GM23338 (cell line): ENCODE measurements around the gene CASP10. TPM values are rescaled to one million over a fixed set of nuclear protein-coding genes. Genes with fewer than 3 reads are reported as not detected.

Source experiments
- ATAC-seq: fragments of 200-7000 bp; cut with Tn5 transposase; 3 replicates; pipeline ENCODE4 v1.9.1; 2020
- DNase-seq: peaks from one replicate; pipeline ENCODE4 v3.0.0-alpha.2; 2015; ENCODE audit warnings: low spot score
- H2AFZ ChIP-seq: fragments of 200-600 bp; sonication (generic); 2 replicates; pipeline ENCODE4 v1.8.0; 2016; ENCODE audit warnings: antibody characterized with exemption, mild to moderate bottlenecking, moderate library complexity
- H3F3A ChIP-seq: fragments of 200-600 bp; sonication (generic); replicated peaks from 2 replicates; pipeline ENCODE4 v1.8.0; 2017; ENCODE audit warnings: antibody characterized with exemption, mixed run types, low read depth
- H3K27ac ChIP-seq: fragments of 200-600 bp; sonication (generic); 2 replicates; pipeline ENCODE4 v1.6.1; 2016; ENCODE audit warnings: low read depth
- H3K27me3 ChIP-seq: fragments of 200-600 bp; sonication (generic); 2 replicates; pipeline ENCODE4 v1.8.0; 2016; ENCODE audit warnings: mild to moderate bottlenecking, mixed run types, moderate library complexity; ENCODE audit not compliant: insufficient read depth
- H3K36me3 ChIP-seq: fragments of 200-600 bp; sonication (generic); 2 replicates; pipeline ENCODE4 v1.8.0; 2016; ENCODE audit warnings: mild to moderate bottlenecking; ENCODE audit not compliant: insufficient read depth
- H3K4me1 ChIP-seq: fragments of 200-600 bp; sonication (generic); 2 replicates; pipeline ENCODE4 v1.8.0; 2016; ENCODE audit warnings: mild to moderate bottlenecking, moderate library complexity; ENCODE audit not compliant: insufficient read depth
- H3K4me2 ChIP-seq: fragments of 200-600 bp; sonication (generic); 2 replicates; pipeline ENCODE4 v1.7.1; 2017; ENCODE audit warnings: mixed run types
- H3K4me3 ChIP-seq: fragments of 200-600 bp; sonication (generic); 2 replicates; pipeline ENCODE4 v1.6.1; 2016; ENCODE audit warnings: mixed run types
- H3K79me2 ChIP-seq: fragments of 200-600 bp; sonication (generic); replicated peaks from 2 replicates; pipeline ENCODE4 v1.8.0; 2017; ENCODE audit warnings: mild to moderate bottlenecking; ENCODE audit not compliant: insufficient read depth
- H3K9me2 ChIP-seq: fragments of 200-600 bp; sonication (generic); 2 replicates; pipeline ENCODE4 v1.8.0; 2017; ENCODE audit not compliant: insufficient read depth
- H4K20me1 ChIP-seq: fragments of 200-600 bp; sonication (generic); replicated peaks from 2 replicates; pipeline ENCODE4 v1.8.0; 2017; ENCODE audit warnings: mild to moderate bottlenecking; ENCODE audit not compliant: insufficient read depth
- H3K27ac Mint-ChIP-seq: 2 replicates; pipeline ENCODE4 v1.8.0; 2020; ENCODE audit warnings: inconsistent platforms, mild to moderate bottlenecking, moderate library complexity, mixed read lengths
- H3K27me3 Mint-ChIP-seq: 3 replicates; pipeline ENCODE4 v1.8.0; 2022; ENCODE audit warnings: low read depth, mild to moderate bottlenecking, moderate library complexity, mixed read lengths, inconsistent platforms; ENCODE audit not compliant: insufficient read depth, poor library complexity
- H3K36me3 Mint-ChIP-seq: 3 replicates; pipeline ENCODE4 v1.8.0; 2021; ENCODE audit warnings: low read depth, mild to moderate bottlenecking, inconsistent platforms, moderate library complexity, mixed read lengths
- H3K4me1 Mint-ChIP-seq: 3 replicates; pipeline ENCODE4 v1.8.0; 2020; ENCODE audit warnings: mild to moderate bottlenecking, inconsistent platforms, mixed read lengths
- H3K4me3 Mint-ChIP-seq: 3 replicates; pipeline ENCODE4 v1.8.0; 2021; ENCODE audit warnings: moderate library complexity, mild to moderate bottlenecking, inconsistent platforms, mixed read lengths
- H3K9me3 Mint-ChIP-seq: 3 replicates; pipeline ENCODE4 v1.8.0; 2020; ENCODE audit warnings: moderate library complexity, mild to moderate bottlenecking, inconsistent platforms, mixed read lengths
- CREB1 ChIP-seq: fragments of 250-450 bp; sonication (Bioruptor Pico); IDR thresholded peaks from 2 replicates; pipeline ENCODE4 v1.5.0; 2020; ENCODE audit warnings: low read depth, mild to moderate bottlenecking, moderate library complexity
- CTCF ChIP-seq, 2 experiments: fragments of 200-600 bp in 1 of 2; sonication (generic) in 1 of 2; conservative IDR thresholded peaks; 2 replicates each; pipeline versions ENCODE4 v1.5.1 to v1.6.1; 2016 to 2017; ENCODE audit warnings: antibody characterized with exemption in 2 of 2, low read depth in 2 of 2, mild to moderate bottlenecking in 2 of 2, moderate library complexity in 1 of 2
- EZH2 ChIP-seq: fragments of 200-600 bp; sonication (generic); IDR thresholded peaks from one replicate; pipeline ENCODE4 v1.8.0; 2017; ENCODE audit warnings: antibody characterized with exemption, mild to moderate bottlenecking, low read depth; ENCODE audit not compliant: unreplicated experiment
- EZH2phosphoT487 ChIP-seq: fragments of 200-600 bp; sonication (generic); IDR thresholded peaks from one replicate; pipeline ENCODE4 v1.8.1; 2018; ENCODE audit warnings: antibody characterized with exemption; ENCODE audit not compliant: unreplicated experiment
- JUNB ChIP-seq: IDR thresholded peaks from one replicate; pipeline ENCODE4 v1.6.1; 2016; ENCODE audit warnings: antibody characterized with exemption; ENCODE audit not compliant: unreplicated experiment
- NANOG ChIP-seq: IDR thresholded peaks from 2 replicates; pipeline ENCODE4 v1.6.1; 2016; ENCODE audit warnings: antibody characterized with exemption, borderline replicate concordance
- POLR2AphosphoS5 ChIP-seq: IDR thresholded peaks from 2 replicates; pipeline ENCODE4 v1.6.1; 2016; ENCODE audit warnings: antibody characterized with exemption, low read depth
- STAT1 ChIP-seq: IDR thresholded peaks from one replicate; pipeline ENCODE4 v1.6.1; 2016; ENCODE audit warnings: antibody characterized with exemption; ENCODE audit not compliant: unreplicated experiment
- ZNF114 ChIP-seq: fragments of 250-450 bp; sonication (Bioruptor Pico); IDR thresholded peaks from 2 replicates; pipeline ENCODE4 v1.5.0; 2020; ENCODE audit warnings: mild to moderate bottlenecking, moderate library complexity
- ZNF331 ChIP-seq: fragments of 250-450 bp; sonication (Bioruptor Pico); IDR thresholded peaks from 2 replicates; pipeline ENCODE4 v1.5.0; 2020; ENCODE audit warnings: low read depth, mild to moderate bottlenecking, moderate library complexity
- polyA plus RNA-seq: library from polyadenylated mRNA; unstranded; fragments of >200 nt; fragmentation: Nextera tagmentation; extraction: Ambion mirVana; gene quantifications from 2 replicates; pipeline ENCODE4 v1.2.1, GENCODE V29; 2016
- total RNA-seq: library from RNA; depleted of rRNA; stranded (reverse); fragments of >200 nt; shearing (Covaris generic); gene quantifications from 2 replicates; pipeline ENCODE4 v1.2.3, GENCODE V29; 2014
- TF ChIP-seq, protein P1 (sequence below): IDR thresholded peaks from one replicate; pipeline ENCODE4 v1.6.1; 2018; ENCODE audit warnings: antibody characterized with exemption; ENCODE audit not compliant: unreplicated experiment
- TF ChIP-seq, protein P2 (sequence below): fragments of 250-450 bp; sonication (Bioruptor Pico); IDR thresholded peaks from 2 replicates; pipeline ENCODE4 v1.5.0; 2020; ENCODE audit warnings: mild to moderate bottlenecking, moderate library complexity
- TF ChIP-seq, protein P3 (sequence below): IDR thresholded peaks from 2 replicates; pipeline ENCODE4 v1.6.1; 2016; ENCODE audit warnings: antibody characterized with exemption

The CASP10 gene
- total and polyA plus RNA-seq, 2 experiments from 2014 or later: 1.9 to 3.5 TPM

DNA sequence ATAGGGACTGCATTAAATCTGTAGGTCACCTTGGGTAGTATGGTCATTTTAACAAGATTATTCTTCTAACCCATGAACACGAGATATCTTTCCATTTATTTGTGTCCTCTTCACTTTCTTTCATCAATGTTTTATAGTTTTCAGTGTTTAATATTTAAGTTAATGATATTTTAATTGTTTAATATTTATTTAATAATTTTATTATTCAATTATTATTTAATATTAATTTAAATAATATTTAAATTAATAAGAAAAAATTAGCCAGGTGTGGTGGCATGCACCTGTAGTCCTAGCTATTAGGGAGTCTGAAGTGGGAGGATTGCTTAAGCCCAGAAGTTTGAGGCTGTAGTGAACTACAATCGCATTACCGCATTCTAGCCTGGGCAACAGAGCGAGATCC is 33.0 kb downstream of the CASP10 start:
- Histone ChIP-seq H4K20me1 (no peaks in the 10 kb centered on the region), H3K9me2 (no peaks in the 10 kb centered on the region), H3K4me2 (no peak overlapping the region), H3F3A (no peaks in the 10 kb centered on the region), H3K36me3 (no peaks in the 10 kb centered on the region), H3K27me3 (no peaks in the 10 kb centered on the region), H3K4me3 (no peak overlapping the region), H3K79me2 (no peaks in the 10 kb centered on the region), H2AFZ (no peak overlapping the region), H3K27ac (no peak overlapping the region), H3K4me1 (peaks cover 16% of the 10 kb centered on the region)
- ATAC-seq (no peak), DNase-seq (no peak)
- H3K9me3 Mint-ChIP-seq: no peaks in the 10 kb centered on the region
- peaks cover 1% of the 10 kb centered on the region for H3K27me3 Mint-ChIP-seq
- H3K4me3 Mint-ChIP-seq: no peak overlapping the region
- TF ChIP-seq, protein P1, sequence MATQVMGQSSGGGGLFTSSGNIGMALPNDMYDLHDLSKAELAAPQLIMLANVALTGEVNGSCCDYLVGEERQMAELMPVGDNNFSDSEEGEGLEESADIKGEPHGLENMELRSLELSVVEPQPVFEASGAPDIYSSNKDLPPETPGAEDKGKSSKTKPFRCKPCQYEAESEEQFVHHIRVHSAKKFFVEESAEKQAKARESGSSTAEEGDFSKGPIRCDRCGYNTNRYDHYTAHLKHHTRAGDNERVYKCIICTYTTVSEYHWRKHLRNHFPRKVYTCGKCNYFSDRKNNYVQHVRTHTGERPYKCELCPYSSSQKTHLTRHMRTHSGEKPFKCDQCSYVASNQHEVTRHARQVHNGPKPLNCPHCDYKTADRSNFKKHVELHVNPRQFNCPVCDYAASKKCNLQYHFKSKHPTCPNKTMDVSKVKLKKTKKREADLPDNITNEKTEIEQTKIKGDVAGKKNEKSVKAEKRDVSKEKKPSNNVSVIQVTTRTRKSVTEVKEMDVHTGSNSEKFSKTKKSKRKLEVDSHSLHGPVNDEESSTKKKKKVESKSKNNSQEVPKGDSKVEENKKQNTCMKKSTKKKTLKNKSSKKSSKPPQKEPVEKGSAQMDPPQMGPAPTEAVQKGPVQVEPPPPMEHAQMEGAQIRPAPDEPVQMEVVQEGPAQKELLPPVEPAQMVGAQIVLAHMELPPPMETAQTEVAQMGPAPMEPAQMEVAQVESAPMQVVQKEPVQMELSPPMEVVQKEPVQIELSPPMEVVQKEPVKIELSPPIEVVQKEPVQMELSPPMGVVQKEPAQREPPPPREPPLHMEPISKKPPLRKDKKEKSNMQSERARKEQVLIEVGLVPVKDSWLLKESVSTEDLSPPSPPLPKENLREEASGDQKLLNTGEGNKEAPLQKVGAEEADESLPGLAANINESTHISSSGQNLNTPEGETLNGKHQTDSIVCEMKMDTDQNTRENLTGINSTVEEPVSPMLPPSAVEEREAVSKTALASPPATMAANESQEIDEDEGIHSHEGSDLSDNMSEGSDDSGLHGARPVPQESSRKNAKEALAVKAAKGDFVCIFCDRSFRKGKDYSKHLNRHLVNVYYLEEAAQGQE: no peak
- TF ChIP-seq EZH2 (no peak), CTCF (conservative IDR thresholded peaks at IDR 0.05; ENCODE audit: low read depth in 2 of 2) (no peak), EZH2phosphoT487 (no peak), CREB1 (CRISPR knock-in tag) (no peak), JUNB (no peak), ZNF114 (no peak), STAT1 (no peak), POLR2AphosphoS5 (no peak), ZNF331 (no peak), NANOG (no peak)
- TF ChIP-seq, protein P2, sequence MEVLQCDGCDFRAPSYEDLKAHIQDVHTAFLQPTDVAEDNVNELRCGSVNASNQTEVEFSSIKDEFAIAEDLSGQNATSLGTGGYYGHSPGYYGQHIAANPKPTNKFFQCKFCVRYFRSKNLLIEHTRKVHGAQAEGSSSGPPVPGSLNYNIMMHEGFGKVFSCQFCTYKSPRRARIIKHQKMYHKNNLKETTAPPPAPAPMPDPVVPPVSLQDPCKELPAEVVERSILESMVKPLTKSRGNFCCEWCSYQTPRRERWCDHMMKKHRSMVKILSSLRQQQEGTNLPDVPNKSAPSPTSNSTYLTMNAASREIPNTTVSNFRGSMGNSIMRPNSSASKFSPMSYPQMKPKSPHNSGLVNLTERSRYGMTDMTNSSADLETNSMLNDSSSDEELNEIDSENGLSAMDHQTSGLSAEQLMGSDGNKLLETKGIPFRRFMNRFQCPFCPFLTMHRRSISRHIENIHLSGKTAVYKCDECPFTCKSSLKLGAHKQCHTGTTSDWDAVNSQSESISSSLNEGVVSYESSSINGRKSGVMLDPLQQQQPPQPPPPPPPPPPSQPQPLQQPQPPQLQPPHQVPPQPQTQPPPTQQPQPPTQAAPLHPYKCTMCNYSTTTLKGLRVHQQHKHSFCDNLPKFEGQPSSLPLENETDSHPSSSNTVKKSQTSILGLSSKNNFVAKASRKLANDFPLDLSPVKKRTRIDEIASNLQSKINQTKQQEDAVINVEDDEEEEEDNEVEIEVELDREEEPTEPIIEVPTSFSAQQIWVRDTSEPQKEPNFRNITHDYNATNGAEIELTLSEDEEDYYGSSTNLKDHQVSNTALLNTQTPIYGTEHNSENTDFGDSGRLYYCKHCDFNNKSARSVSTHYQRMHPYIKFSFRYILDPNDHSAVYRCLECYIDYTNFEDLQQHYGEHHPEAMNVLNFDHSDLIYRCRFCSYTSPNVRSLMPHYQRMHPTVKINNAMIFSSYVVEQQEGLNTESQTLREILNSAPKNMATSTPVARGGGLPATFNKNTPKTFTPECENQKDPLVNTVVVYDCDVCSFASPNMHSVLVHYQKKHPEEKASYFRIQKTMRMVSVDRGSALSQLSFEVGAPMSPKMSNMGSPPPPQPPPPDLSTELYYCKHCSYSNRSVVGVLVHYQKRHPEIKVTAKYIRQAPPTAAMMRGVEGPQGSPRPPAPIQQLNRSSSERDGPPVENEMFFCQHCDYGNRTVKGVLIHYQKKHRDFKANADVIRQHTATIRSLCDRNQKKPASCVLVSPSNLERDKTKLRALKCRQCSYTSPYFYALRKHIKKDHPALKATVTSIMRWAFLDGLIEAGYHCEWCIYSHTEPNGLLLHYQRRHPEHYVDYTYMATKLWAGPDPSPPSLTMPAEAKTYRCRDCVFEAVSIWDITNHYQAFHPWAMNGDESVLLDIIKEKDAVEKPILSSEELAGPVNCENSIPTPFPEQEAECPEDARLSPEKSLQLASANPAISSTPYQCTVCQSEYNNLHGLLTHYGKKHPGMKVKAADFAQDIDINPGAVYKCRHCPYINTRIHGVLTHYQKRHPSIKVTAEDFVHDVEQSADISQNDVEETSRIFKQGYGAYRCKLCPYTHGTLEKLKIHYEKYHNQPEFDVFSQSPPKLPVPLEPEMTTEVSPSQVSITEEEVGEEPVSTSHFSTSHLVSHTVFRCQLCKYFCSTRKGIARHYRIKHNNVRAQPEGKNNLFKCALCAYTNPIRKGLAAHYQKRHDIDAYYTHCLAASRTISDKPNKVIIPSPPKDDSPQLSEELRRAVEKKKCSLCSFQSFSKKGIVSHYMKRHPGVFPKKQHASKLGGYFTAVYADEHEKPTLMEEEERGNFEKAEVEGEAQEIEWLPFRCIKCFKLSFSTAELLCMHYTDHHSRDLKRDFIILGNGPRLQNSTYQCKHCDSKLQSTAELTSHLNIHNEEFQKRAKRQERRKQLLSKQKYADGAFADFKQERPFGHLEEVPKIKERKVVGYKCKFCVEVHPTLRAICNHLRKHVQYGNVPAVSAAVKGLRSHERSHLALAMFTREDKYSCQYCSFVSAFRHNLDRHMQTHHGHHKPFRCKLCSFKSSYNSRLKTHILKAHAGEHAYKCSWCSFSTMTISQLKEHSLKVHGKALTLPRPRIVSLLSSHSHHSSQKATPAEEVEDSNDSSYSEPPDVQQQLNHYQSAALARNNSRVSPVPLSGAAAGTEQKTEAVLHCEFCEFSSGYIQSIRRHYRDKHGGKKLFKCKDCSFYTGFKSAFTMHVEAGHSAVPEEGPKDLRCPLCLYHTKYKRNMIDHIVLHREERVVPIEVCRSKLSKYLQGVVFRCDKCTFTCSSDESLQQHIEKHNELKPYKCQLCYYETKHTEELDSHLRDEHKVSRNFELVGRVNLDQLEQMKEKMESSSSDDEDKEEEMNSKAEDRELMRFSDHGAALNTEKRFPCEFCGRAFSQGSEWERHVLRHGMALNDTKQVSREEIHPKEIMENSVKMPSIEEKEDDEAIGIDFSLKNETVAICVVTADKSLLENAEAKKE: no peak
- TF ChIP-seq, protein P3, sequence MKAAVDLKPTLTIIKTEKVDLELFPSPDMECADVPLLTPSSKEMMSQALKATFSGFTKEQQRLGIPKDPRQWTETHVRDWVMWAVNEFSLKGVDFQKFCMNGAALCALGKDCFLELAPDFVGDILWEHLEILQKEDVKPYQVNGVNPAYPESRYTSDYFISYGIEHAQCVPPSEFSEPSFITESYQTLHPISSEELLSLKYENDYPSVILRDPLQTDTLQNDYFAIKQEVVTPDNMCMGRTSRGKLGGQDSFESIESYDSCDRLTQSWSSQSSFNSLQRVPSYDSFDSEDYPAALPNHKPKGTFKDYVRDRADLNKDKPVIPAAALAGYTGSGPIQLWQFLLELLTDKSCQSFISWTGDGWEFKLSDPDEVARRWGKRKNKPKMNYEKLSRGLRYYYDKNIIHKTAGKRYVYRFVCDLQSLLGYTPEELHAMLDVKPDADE: no peak
- H3K36me3 Mint-ChIP-seq: 0 out of 3 replicates have a peak, but pooled peaks cover 5% of the 10 kb centered on the region
- H3K27ac Mint-ChIP-seq: no peak overlapping the region
- H3K4me1 Mint-ChIP-seq: peaks cover 17% of the 10 kb centered on the region
